CD14-positive monocyte (primary cell): ENCODE data around the gene CDC34. TPM values are rescaled to one million over a fixed set of nuclear protein-coding genes. Genes with fewer than 3 reads are reported as not detected.

Experiments
- DNase-seq, 3 donors: peaks; one replicate each; pipeline ENCODE4 v3.0.0-alpha.2; 2011 to 2022
- H2AFZ ChIP-seq: 2 replicates; pipeline ENCODE4 v1.6.0; 2012; ENCODE audit warnings: mild to moderate bottlenecking, low read depth, low read length, inconsistent platforms; ENCODE audit not compliant: insufficient read depth, poor library complexity, severe bottlenecking
- H3K27ac ChIP-seq, 2 donors: 1 replicate in 1 of 2; 2 replicates in 1 of 2; pipeline ENCODE4 v1.5.1; 2012 to 2013; ENCODE audit warnings: low read length in 2 of 2, control low read depth in 1 of 2, inconsistent platforms in 1 of 2, low read depth in 1 of 2, mild to moderate bottlenecking in 1 of 2
- H3K27me3 ChIP-seq, 2 donors: one replicate each; pipeline versions ENCODE4 v1.6.0 to v1.6.1; 2011 to 2013; ENCODE audit warnings: low read length in 2 of 2; ENCODE audit not compliant: control insufficient read depth in 2 of 2, insufficient read depth in 2 of 2
- H3K36me3 ChIP-seq, 2 donors: replicated peaks in 1 of 2; 1 replicate in 1 of 2; 2 replicates in 1 of 2; pipeline versions ENCODE4 v1.5.1 to v1.6.1; 2012 to 2013; ENCODE audit warnings: low read length in 2 of 2, control low read depth in 1 of 2, inconsistent platforms in 1 of 2, mild to moderate bottlenecking in 1 of 2; ENCODE audit not compliant: insufficient read depth in 2 of 2, control insufficient read depth in 1 of 2
- H3K4me1 ChIP-seq, 2 donors: 1 replicate in 1 of 2; 2 replicates in 1 of 2; pipeline versions ENCODE4 v1.5.1 to v1.6.1; 2012 to 2013; ENCODE audit warnings: low read length in 2 of 2, control low read depth in 1 of 2, inconsistent platforms in 1 of 2, mild to moderate bottlenecking in 1 of 2, moderate library complexity in 1 of 2; ENCODE audit not compliant: insufficient read depth in 2 of 2, control insufficient read depth in 1 of 2
- H3K4me2 ChIP-seq: replicated peaks from 2 replicates; pipeline ENCODE3; 2012; ENCODE audit warnings: low read length, moderate library complexity, mild to moderate bottlenecking; ENCODE audit not compliant: poor library complexity, severe bottlenecking; ENCODE audit errors: extremely low read depth
- H3K4me3 ChIP-seq, 3 experiments: fragments of 200-600 bp in 1 of 3; sonication (generic) in 1 of 3; replicated peaks in 1 of 3; 1 replicate in 2 of 3; 2 replicates in 1 of 3; pipeline ENCODE4 v1.5.1; 2011 to 2013; ENCODE audit warnings: low read length in 3 of 3, mild to moderate bottlenecking in 3 of 3, control low read depth in 2 of 3, low read depth in 2 of 3, inconsistent platforms in 1 of 3, moderate library complexity in 1 of 3
- H3K79me2 ChIP-seq: 2 replicates; pipeline ENCODE4 v1.6.0; 2012; ENCODE audit warnings: mild to moderate bottlenecking, control low read depth, inconsistent platforms, low read length, moderate library complexity; ENCODE audit not compliant: insufficient read depth
- H3K9ac ChIP-seq: 2 replicates; pipeline ENCODE4 v1.6.0; 2017; ENCODE audit warnings: low read length, mild to moderate bottlenecking; ENCODE audit not compliant: insufficient read depth, poor library complexity, severe bottlenecking
- H3K9me3 ChIP-seq, 2 donors: replicated peaks in 1 of 2; 1 replicate in 1 of 2; 2 replicates in 1 of 2; pipeline versions ENCODE4 v1.5.1 to v1.6.1; 2012 to 2013; ENCODE audit warnings: low read length in 2 of 2, control low read depth in 1 of 2; ENCODE audit not compliant: control insufficient read depth in 1 of 2, insufficient read depth in 1 of 2
- H4K20me1 ChIP-seq: 2 replicates; pipeline ENCODE4 v1.6.0; 2012; ENCODE audit warnings: mild to moderate bottlenecking, low read length, control low read depth, moderate library complexity; ENCODE audit not compliant: insufficient read depth
- H3K27ac Mint-ChIP-seq, 7 donors: one replicate each; pipeline ENCODE4 v1.8.0; 2020; ENCODE audit warnings: mild to moderate bottlenecking in 7 of 7, mixed read lengths in 7 of 7, moderate library complexity in 6 of 7, inconsistent platforms in 2 of 7
- H3K27me3 Mint-ChIP-seq, 3 donors: one replicate each; pipeline ENCODE4 v1.8.0; 2021 to 2022; ENCODE audit warnings: low read depth in 3 of 3, mild to moderate bottlenecking in 3 of 3, mixed read lengths in 3 of 3, moderate library complexity in 3 of 3, inconsistent platforms in 1 of 3
- H3K36me3 Mint-ChIP-seq, 2 donors: one replicate each; pipeline ENCODE4 v1.8.0; 2020; ENCODE audit warnings: mixed read lengths in 2 of 2, inconsistent platforms in 1 of 2, mild to moderate bottlenecking in 1 of 2
- H3K4me1 Mint-ChIP-seq: one replicate; pipeline ENCODE4 v1.8.0; 2020; ENCODE audit warnings: mild to moderate bottlenecking, mixed read lengths
- H3K4me3 Mint-ChIP-seq, 2 donors: one replicate each; pipeline ENCODE4 v1.8.0; 2020; ENCODE audit warnings: mild to moderate bottlenecking in 2 of 2, mixed read lengths in 2 of 2, moderate library complexity in 1 of 2
- H3K9me3 Mint-ChIP-seq, 7 donors: one replicate each; pipeline ENCODE4 v1.8.0; 2020 to 2022; ENCODE audit warnings: mixed read lengths in 7 of 7, mild to moderate bottlenecking in 6 of 7, moderate library complexity in 6 of 7, inconsistent platforms in 2 of 7
- CTCF ChIP-seq: fragments of 200-600 bp; IDR thresholded peaks from one replicate; pipeline ENCODE4 v1.8.0; 2022; ENCODE audit warnings: antibody characterized with exemption, mild to moderate bottlenecking
- WGBS: methylation state at CpG from one replicate; pipeline ENCODE4 v1.1.5; 2013; ENCODE audit warnings: missing lambda C conversion rate; ENCODE audit not compliant: insufficient coverage; 5-methylcytosine and 5-hydroxymethylcytosine counted together
- intact Hi-C, 2 donors: fragments of 100-400 bp; cut with micrococcal nuclease; formaldehyde crosslinking; loops; one replicate each; pipeline versions ENCODE4 v1.15.0 to v1.15.1; 2023
- polyA plus RNA-seq, 3 donors: library from polyadenylated mRNA; depleted of rRNA in 1 of 3; unstranded in 2 of 3; stranded (reverse) in 1 of 3; fragments of 300-500 nt in 2 of 3; fragments of >200 nt in 1 of 3; fragmentation: Illumina TruSeq in 2 of 3; gene quantifications; 1 replicate in 2 of 3; 2 replicates in 1 of 3; pipeline ENCODE4 v1.2.3, GENCODE V29; 2012 to 2021

CDC34 gene
- polyA plus RNA-seq, 3 donors = 25.2 to 49.2 (median 43.0) TPM

GRCh38 chr19:555474-555808 is 23.9 kb downstream of the CDC34 start:
- no peaks in the 10 kb centered on the region for H3K27me3 ChIP-seq
- H3K27me3 Mint-ChIP-seq = peaks cover 0 to 3% (median 2%) of the 10 kb centered on the region in 3 donors

GRCh38 chr19:556611-557382 is 25.2 kb downstream of the CDC34 start:
- Histone ChIP-seq H4K20me1 (no peaks in the 10 kb centered on the region), H3K27ac (peak overlapping the region; percentile 65 to 84), H2AFZ (peak overlapping the region; percentile 50), H3K4me2 (peak overlapping the region; percentile 65), H3K79me2 (no peaks in the 10 kb centered on the region), H3K27me3 (no peaks in the 10 kb centered on the region), H3K4me1 (peaks cover 26 to 40% of the 10 kb centered on the region in 2 donors), H3K9me3 (no peaks in the 10 kb centered on the region), H3K9ac (peak overlapping the region; percentile 46), H3K36me3 (no peaks in the 10 kb centered on the region), H3K4me3 (peak overlapping the region in 1 of 3 experiments; percentile 65)
- peaks cover 0 to 2% (median under 1%) of the 10 kb centered on the region in 3 donors for H3K27me3 Mint-ChIP-seq
- 88% methylated on average over 31 of the region's 31 CpGs for WGBS
- peak overlapping the region; percentile 82 to 94 (median 90) for H3K27ac Mint-ChIP-seq
- peak overlapping the region; percentile 64 to 82 for H3K4me3 Mint-ChIP-seq
- no peak for DNase-seq
- H3K36me3 Mint-ChIP-seq = peaks cover 0 to 5% of the 10 kb centered on the region in 2 donors
- no peak for TF ChIP-seq CTCF
- peaks cover 38% of the 10 kb centered on the region for H3K4me1 Mint-ChIP-seq
- peaks cover 0 to 5% (median 0%) of the 10 kb centered on the region in 7 donors for H3K9me3 Mint-ChIP-seq
- intact Hi-C loops = loop anchor here in 1 of 2 donors (2.0 kb wide), 1 partner anchor 14 kb away; no protein-coding TSS in a partner anchor

More at GRCh38 chr19:555474-555808, 23.9 kb downstream of the CDC34 start:
- no peak for TF ChIP-seq CTCF
- peak overlapping the region; percentile 59 to 65 for H3K27ac ChIP-seq
- no peaks in the 10 kb centered on the region for H3K79me2 ChIP-seq
- no peak overlapping the region for H2AFZ ChIP-seq
- WGBS = no CpG with 5 or more reads among the region's 14 CpGs
- H3K4me2 ChIP-seq = no peak overlapping the region
- Mint-ChIP-seq H3K4me3 (no peak overlapping the region), H3K36me3 (peaks cover 0 to 3% of the 10 kb centered on the region in 2 donors), H3K9me3 (peaks cover 0 to 2% (median 0%) of the 10 kb centered on the region in 7 donors), H3K4me1 (peaks cover 39% of the 10 kb centered on the region), H3K27ac (peak overlapping the region; percentile 72 to 90 (median 86))
- no peaks in the 10 kb centered on the region for H4K20me1 ChIP-seq
- no peak overlapping the region for H3K4me3 ChIP-seq
- H3K36me3 ChIP-seq = no peaks in the 10 kb centered on the region
- H3K9me3 ChIP-seq = no peaks in the 10 kb centered on the region
- H3K9ac ChIP-seq = no peak overlapping the region
- peaks cover 23 to 39% of the 10 kb centered on the region in 2 donors for H3K4me1 ChIP-seq
- no peak for DNase-seq
- intact Hi-C loops = no loop called here
